ENCODE measurements around the gene MUL1.
"Not testable (repeated sequence)": the region's sequence is repeated elsewhere in the genome, so short reads cannot be mapped to it uniquely, and the experiment has no call there.

The MUL1 gene

GRCh38 chr1:20519609-20520262 is 11.8 kb upstream of the MUL1 start:
- not testable (repeated sequence) for DNase-seq (ENCODE audit: insufficient read length, low spot score); FAIRE-seq

GRCh38 chr1:20511518-20512428 is 3.8 kb upstream of the MUL1 start:
- DNase-seq (ENCODE audit: insufficient read length, low spot score) (no peak), FAIRE-seq (no peak)

DNA sequence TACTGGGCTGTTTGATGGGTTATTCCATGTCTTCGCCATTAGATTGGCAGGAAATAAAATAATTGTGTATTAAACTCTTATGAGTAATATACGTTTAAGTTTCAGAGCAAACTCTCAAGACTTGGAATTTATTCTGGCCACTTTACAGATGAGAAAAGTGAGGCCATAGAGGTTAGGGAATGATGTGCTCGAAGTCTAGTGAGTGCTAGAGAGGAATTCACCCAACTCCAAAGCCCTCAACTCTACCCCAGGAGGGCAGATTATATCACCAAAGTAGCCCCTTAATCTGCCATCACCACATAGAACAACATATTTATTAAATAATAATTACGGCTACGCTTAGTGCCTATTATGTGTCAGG is 440 bp upstream of the MUL1 start:
- FAIRE-seq (no peak), DNase-seq (ENCODE audit: insufficient read length, low spot score) (no peak)

DNA sequence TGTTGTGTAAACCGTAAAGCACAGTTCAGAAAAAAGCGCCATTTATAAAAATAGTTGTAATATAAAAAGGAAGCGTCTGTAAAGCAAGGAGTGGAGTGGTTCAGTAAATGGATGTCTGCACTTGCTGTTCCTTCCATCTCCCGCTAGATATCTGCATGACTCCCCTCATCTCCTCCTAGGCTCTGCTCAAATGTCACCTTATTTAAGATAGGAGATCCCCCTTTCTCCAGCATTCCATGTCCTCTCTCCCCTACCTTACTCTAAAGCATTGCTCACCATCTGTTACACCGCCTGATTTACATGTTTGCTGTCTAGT is 745 bp downstream of the MUL1 start:
- FAIRE-seq = no peak
- DNase-seq (ENCODE audit: insufficient read length, low spot score) = no peak

DNA sequence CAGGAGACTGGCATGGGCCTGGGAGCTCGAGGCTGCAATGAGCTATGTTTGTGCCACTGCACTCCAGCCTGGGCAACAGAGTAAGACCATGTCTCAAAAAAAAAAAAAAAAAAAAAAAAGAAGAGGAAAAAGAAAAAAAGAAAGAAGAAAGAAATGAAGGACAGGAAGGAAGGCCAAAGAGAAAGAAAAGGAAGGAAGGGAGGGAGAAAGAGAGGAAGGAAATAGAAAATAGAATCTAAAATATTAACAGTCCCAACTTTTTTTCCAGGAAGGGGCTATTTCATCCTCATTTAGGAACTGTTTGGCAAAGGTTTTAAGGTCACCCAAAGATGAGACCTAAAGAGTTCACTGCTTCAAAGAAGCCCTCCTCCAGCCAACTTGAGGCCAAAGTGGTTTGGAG is 2.5 kb downstream of the MUL1 start:
- FAIRE-seq = no peak
- no peak for DNase-seq (ENCODE audit: insufficient read length, low spot score)

GRCh38 chr1:20500716-20501115 is 7.2 kb downstream of the MUL1 start:
- DNase-seq (ENCODE audit: insufficient read length, low spot score) (no peak), FAIRE-seq (no peak)

GRCh38 chr1:20499718-20500117 is 8.2 kb downstream of the MUL1 start:
- no peak for FAIRE-seq
- no peak for DNase-seq (ENCODE audit: insufficient read length, low spot score)

DNA sequence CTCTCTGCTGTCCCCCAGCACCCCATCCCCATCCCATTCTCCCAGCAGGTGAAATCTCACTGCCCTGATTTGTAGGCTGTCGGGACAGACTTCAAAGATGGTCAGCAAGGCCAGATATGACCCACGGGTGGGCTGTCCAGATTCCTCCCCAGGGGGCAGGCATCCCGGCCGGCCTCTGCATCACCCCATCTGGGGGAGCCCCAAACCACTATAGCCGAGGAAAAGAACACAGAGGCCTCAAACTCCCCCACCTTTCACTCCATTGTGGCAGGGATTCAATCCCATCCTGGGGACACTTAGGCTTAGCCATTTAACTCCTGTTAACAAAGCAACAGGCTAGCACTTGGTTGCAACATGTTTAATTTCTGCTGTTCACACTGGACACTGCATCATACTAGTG is 8.8 kb downstream of the MUL1 start:
- no peak for DNase-seq (ENCODE audit: insufficient read length, low spot score)
- FAIRE-seq = no peak

GRCh38 chr1:20498116-20498515 is 9.8 kb downstream of the MUL1 start:
- FAIRE-seq (no peak), DNase-seq (ENCODE audit: insufficient read length, low spot score) (no peak)

- FAIRE-seq = no peak
- DNase-seq (ENCODE audit: insufficient read length, low spot score) = no peak
Measured at GRCh38 chr1:20497506-20497905, 10.4 kb downstream of the MUL1 start.

- not testable (repeated sequence) for DNase-seq (ENCODE audit: insufficient read length, low spot score); FAIRE-seq
Measured at GRCh38 chr1:20496725-20497383, 11.1 kb downstream of the MUL1 start.

DNA sequence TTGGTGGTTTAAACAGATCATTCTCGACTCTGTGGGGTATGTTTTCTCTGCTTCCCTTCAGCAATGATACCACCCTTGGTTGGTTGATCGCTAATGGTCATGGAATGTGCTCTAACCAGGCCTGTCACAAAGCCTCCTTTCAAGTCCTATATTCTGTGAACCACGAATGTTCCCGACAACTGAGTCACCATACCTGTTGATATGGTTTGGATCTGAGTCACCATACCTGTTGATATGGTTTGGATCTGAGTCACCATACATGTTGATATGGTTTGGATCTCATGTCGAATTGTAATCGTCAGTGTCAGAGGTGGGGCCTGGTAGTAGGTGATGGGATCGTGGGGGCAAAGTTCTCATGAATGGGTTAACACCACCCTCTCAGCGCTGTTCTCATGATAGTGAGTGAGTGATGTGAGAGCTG is 11.7 kb downstream of the MUL1 start:
- no peak for DNase-seq (ENCODE audit: insufficient read length, low spot score)
- peak; percentile 93 for FAIRE-seq

GRCh38 chr1:20495661-20496060 is 12.3 kb downstream of the MUL1 start:
- no peak for DNase-seq (ENCODE audit: insufficient read length, low spot score)

DNA sequence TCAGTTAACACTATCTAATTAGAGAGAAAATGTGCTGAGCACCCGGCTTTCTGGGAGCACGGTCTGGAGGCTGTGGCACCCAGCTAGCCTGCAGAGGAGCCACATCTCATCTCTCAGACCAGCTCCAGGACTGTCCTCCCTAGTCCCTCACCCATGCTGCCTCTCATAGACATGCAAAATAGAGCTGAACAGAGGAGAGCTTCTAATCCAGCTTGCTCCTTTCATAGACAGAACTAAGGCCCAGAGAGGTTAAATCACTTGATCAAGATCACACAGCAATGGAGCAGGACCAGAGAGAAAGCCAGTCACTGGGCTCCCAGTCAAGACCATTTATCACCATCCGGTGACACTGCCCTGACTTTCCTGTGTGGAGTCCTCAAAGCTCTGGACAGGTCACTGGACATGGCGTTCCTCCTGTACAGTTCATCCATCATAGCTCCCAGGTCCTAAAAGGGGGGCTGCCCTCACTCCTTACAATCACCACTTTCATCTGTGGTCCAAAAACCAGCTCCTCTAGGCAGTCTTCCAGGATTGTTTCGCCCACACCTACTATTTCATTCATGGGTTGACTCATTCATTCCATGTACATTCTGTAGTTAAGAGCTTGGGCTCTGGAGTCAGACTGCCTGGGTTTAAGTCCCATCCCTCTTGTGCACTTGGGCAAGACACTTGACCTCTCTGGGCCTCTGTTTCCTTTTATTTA is 13.2 kb downstream of the MUL1 start:
- no peak for DNase-seq (ENCODE audit: insufficient read length, low spot score)
- FAIRE-seq = no peak

More at GRCh38 chr1:20495661-20496060, 12.3 kb downstream of the MUL1 start:
- FAIRE-seq = no peak

GRCh38 chr1:20493839-20494608 is 13.9 kb downstream of the MUL1 start:
- peak; percentile 83 for FAIRE-seq
- DNase-seq (ENCODE audit: insufficient read length, low spot score) = peak; percentile 77

DNA sequence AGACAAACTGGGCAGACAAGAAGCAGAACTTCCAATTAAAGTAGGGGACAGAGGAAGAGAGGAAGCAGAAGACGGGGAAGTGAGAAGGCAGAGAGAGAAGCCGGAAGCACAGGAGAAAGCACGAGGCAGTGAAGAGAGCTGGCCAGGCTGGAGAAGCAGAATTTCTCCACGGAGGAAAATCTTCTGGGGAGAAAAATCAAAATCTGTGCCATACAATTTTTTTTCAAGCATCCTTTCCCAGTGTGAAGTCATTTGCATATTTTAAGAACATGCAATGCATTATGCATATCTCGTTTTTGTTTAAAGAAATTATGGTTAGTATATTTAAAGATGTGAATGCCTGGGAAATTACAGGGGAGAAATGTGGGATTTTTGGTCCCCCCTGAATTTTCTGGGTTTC is 14.6 kb downstream of the MUL1 start:
- DNase-seq (ENCODE audit: insufficient read length, low spot score) (no peak), FAIRE-seq (no peak)

DNA sequence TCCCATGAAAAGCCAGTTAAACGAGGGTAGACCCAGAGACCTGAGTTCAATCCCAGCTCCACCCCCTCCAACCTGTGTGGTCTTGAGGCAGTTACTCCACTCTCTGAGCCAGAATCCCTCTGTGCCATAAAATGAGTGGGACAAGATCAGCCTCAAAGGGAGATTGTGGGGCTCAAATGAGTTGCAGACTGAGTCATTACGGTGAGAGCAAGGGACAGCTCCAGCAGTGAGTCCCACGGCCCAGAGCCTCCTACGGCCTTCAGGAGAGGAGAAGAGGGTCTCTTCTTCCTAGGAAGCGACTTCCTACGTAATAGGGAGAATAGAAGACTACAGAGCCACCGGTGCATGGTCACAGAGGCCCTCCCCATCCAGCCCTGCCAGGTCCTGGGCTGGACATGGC is 15.2 kb downstream of the MUL1 start:
- DNase-seq (ENCODE audit: insufficient read length, low spot score) (no peak), FAIRE-seq (no peak)

DNA sequence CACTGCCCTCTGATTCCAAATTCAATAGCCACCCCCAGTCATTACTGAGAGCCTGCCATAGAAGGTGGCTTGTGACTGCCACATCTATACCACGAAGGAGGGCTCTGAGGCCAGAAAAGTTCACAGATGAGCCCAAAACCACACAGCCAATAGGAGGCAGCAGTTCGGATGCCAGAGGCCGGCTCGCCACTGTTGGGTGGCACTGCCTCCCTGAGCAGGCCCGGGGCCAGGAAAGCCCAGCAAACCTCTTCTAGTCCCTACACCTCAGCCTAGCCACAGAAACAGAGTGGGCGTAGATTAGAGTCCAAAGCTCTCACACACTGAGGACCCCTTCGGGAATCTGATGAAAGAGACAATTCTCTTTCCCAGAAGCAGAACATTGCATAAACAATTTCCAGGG is 16.1 kb downstream of the MUL1 start:
- DNase-seq (ENCODE audit: insufficient read length, low spot score) = no peak
- no peak for FAIRE-seq

GRCh38 chr1:20491178-20491577 is 16.8 kb downstream of the MUL1 start:
- FAIRE-seq = no peak
- no peak for DNase-seq (ENCODE audit: insufficient read length, low spot score)

- no peak for FAIRE-seq
- DNase-seq (ENCODE audit: insufficient read length, low spot score) = no peak
Measured at GRCh38 chr1:20487236-20487590, 20.7 kb downstream of the MUL1 start.
